Measurements from ENCODE around the gene MCOLN1. TPM values are rescaled to one million over a fixed set of nuclear protein-coding genes. Genes with fewer than 3 reads are reported as not detected.

MCOLN1 gene
- total RNA-seq: 24.0 TPM
- 25.7 TPM for polyA plus RNA-seq (ENCODE audit: insufficient read depth, low read depth, low replicate concordance)
- long read RNA-seq, donor 1, partial matches to known transcripts: 0 of 9 reads
- long read RNA-seq, donor 1, other reads (novel, unspliced or antisense): 0 of 9 reads
- long read RNA-seq, donor 2, partial matches to known transcripts: 0 of 3 reads
- long read RNA-seq, donor 2, other reads (novel, unspliced or antisense): 0 of 3 reads
- long read RNA-seq, donor 3, partial matches to known transcripts: 0 of 6 reads
- long read RNA-seq, donor 3, other reads (novel, unspliced or antisense): 0 of 6 reads
- long read RNA-seq, donor 4, transcript MCOLN1-201 (14 exons, 2,082 nt): major isoform, 7 of 15 reads
- long read RNA-seq, donor 4, partial matches to known transcripts: 7 of 15 reads
- long read RNA-seq, donor 4, other reads (novel, unspliced or antisense): 0 of 15 reads
- long read RNA-seq, donor 5: 0 reads
- long read RNA-seq, donor 6, transcript MCOLN1-210 (2 exons, 492 nt): major isoform, 9 of 12 reads
- long read RNA-seq, donor 6, partial matches to known transcripts: 0 of 12 reads
- long read RNA-seq, donor 6, other reads (novel, unspliced or antisense): 0 of 12 reads
- long read RNA-seq, donor 7, transcript MCOLN1-201 (14 exons, 2,082 nt): major isoform, 9 of 14 reads
- long read RNA-seq, donor 7, partial matches to known transcripts: 2 of 14 reads
- long read RNA-seq, donor 7, other reads (novel, unspliced or antisense): 3 of 14 reads
- long read RNA-seq, donor 8, partial matches to known transcripts: 0 of 6 reads
- long read RNA-seq, donor 8, other reads (novel, unspliced or antisense): 0 of 6 reads
- long read RNA-seq, donor 9, transcript MCOLN1-210 (2 exons, 492 nt): major isoform, 5 of 6 reads
- long read RNA-seq, donor 9, partial matches to known transcripts: 0 of 6 reads
- long read RNA-seq, donor 9, other reads (novel, unspliced or antisense): 0 of 6 reads
- long read RNA-seq, donor 10, partial matches to known transcripts: 0 of 8 reads
- long read RNA-seq, donor 10, other reads (novel, unspliced or antisense): 0 of 8 reads

DNA sequence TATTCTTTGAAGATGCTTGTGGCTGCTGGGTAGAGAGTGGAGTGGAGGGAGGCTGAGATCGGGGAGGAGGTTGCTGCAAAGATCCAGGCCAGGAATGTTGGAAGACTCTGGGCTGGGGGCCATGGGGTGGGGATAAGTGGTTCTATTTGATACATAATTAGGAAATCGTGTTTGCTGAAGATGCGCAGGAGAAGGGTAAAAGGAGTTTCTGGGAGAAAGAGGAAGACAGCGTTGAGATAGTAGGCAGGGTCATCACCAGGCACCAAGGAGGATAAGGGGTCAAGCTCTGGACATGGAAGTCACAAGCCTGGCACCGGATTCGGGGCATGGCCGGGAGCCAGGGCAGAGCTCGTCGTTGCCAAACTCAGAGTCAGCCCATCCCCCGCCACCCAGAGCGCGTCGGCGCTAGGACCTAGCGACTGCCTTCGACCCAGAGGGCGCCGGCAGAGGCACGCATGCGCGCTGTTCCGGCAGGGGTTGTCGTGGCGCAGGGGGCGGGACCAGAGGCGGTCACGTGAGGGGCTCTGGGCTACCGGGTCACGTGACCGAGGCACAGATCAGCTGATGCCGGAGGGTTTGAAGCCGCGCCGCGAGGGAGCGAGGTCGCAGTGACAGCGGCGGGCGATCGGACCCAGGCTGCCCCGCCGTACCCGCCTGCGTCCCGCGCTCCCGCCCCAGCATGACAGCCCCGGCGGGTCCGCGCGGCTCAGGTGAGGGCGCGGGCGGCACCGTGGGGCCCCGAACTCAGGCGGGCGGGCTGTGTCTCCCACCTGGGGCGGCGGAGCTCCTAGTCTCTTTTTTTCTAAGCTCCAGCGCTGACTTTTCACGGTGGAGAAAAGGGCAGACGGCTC, at the start of gene MCOLN1:
Gene MCOLN1 (plus strand): TSS at position 553 of the 851 bp plus-strand sequence. CDS start 127 bp downstream, at position 680.
- intact Hi-C loops (cut with DNase I): no loop called here
- FAIRE-seq: no peak
- peak within 1 kb of the TSS; percentile 30 to 71 (median 53) for H3K9ac ChIP-seq (ENCODE audit: low read length in 3 of 3)
- H3K27me3 ChIP-seq (ENCODE audit: control insufficient read depth, insufficient read depth, low read length): no peaks in the 10 kb centered on the region
- peaks cover 0 to 4% (median 2%) of the 10 kb centered on the region in 3 donors for H3K36me3 ChIP-seq (ENCODE audit: control insufficient read depth in 2 of 3, insufficient read depth in 3 of 3, low read length in 3 of 3)
- DNase-seq: peak; percentile 99 to 100 (median 99)
- H3K9me3 ChIP-seq (ENCODE audit: control insufficient read depth in 2 of 3, insufficient read depth in 1 of 3, low read length in 3 of 3): no peaks in the 10 kb centered on the region
- peak within 1 kb of the TSS in 1 of 2 donors; percentile 0 for H3K27ac ChIP-seq (ENCODE audit: low read depth in 2 of 2, low read length in 2 of 2)
- H3K4me1 ChIP-seq (ENCODE audit: control insufficient read depth in 2 of 3, insufficient read depth in 2 of 3, low read depth in 1 of 3, low read length in 3 of 3): peaks cover 0 to 14% (median 10%) of the 10 kb centered on the region in 3 donors
- TF ChIP-seq, protein P1, sequence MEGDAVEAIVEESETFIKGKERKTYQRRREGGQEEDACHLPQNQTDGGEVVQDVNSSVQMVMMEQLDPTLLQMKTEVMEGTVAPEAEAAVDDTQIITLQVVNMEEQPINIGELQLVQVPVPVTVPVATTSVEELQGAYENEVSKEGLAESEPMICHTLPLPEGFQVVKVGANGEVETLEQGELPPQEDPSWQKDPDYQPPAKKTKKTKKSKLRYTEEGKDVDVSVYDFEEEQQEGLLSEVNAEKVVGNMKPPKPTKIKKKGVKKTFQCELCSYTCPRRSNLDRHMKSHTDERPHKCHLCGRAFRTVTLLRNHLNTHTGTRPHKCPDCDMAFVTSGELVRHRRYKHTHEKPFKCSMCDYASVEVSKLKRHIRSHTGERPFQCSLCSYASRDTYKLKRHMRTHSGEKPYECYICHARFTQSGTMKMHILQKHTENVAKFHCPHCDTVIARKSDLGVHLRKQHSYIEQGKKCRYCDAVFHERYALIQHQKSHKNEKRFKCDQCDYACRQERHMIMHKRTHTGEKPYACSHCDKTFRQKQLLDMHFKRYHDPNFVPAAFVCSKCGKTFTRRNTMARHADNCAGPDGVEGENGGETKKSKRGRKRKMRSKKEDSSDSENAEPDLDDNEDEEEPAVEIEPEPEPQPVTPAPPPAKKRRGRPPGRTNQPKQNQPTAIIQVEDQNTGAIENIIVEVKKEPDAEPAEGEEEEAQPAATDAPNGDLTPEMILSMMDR (IDR thresholded peaks at IDR 0.05; ENCODE audit: borderline replicate concordance, extremely low read depth, insufficient read depth): peak; percentile 46
- peak within 1 kb of the TSS; percentile 56 to 81 (median 77) for H3K4me3 ChIP-seq (ENCODE audit: low read length in 3 of 3)

DNA sequence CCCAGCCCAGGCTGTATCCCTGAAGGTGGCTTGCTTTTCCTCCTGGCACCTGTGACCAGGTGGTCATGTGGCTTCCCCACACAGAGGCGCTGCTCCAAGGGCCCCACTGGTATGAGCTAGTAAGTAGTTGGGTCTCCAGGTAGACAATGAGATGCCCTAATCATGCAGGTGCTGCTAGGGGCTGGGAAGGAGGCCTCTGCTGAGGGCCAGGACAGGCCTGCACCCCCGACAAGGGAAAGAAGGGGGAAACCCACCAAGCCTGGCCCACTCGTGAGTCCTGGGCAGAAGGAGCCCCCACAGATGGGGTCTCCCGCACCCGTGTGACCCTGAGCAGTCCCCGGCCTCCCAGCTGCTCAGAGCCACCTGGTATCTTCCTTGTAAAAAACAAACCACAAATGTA, 46.8 kb upstream of the MCOLN1 start:
- no peak for FAIRE-seq
- H3K27me3 ChIP-seq (ENCODE audit: control insufficient read depth, insufficient read depth, low read length): no peaks in the 10 kb centered on the region
- no peak overlapping the region for H3K4me3 ChIP-seq (ENCODE audit: low read length in 3 of 3)
- DNase-seq: no peak
- H3K4me1 ChIP-seq (ENCODE audit: control insufficient read depth in 2 of 3, insufficient read depth in 2 of 3, low read depth in 1 of 3, low read length in 3 of 3): peaks cover 0 to 2% (median 0%) of the 10 kb centered on the region in 3 donors
- H3K9me3 ChIP-seq (ENCODE audit: control insufficient read depth in 2 of 3, insufficient read depth in 1 of 3, low read length in 3 of 3): no peaks in the 10 kb centered on the region
- intact Hi-C loops (cut with DNase I): no loop called here
- peaks cover 0 to 5% (median 3%) of the 10 kb centered on the region in 3 donors for H3K36me3 ChIP-seq (ENCODE audit: control insufficient read depth in 2 of 3, insufficient read depth in 3 of 3, low read length in 3 of 3)
- TF ChIP-seq, protein P1 (IDR thresholded peaks at IDR 0.05; ENCODE audit: borderline replicate concordance, extremely low read depth, insufficient read depth): no peak
- H3K27ac ChIP-seq (ENCODE audit: low read depth in 2 of 2, low read length in 2 of 2): no peak overlapping the region
- no peak overlapping the region for H3K9ac ChIP-seq (ENCODE audit: low read length in 3 of 3)

DNA sequence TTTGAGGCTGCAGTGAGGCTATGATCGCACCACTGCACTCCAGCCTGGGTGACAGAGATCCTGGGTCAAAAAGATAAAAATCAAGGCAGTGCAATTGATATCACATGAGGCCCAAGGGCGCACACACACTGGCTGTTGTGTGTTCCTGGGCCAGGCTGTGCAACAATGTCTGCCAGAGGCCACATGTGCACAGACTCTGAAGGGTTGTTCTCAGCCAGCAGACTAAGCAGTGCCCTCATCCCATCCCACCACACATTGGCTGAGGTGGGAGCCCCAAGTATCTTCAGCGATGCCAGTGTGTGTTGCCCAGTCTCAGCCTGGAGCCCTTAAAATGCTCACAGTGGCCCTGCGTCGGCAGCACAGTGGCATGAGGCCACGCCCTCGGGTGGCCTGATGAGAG, 46.2 kb upstream of the MCOLN1 start:
- intact Hi-C loops (cut with DNase I): no loop called here
- no peaks in the 10 kb centered on the region for H3K9me3 ChIP-seq (ENCODE audit: control insufficient read depth in 2 of 3, insufficient read depth in 1 of 3, low read length in 3 of 3)
- DNase-seq (no peak), FAIRE-seq (no peak)
- no peak overlapping the region for H3K9ac ChIP-seq (ENCODE audit: low read length in 3 of 3)
- no peak overlapping the region for H3K4me3 ChIP-seq (ENCODE audit: low read length in 3 of 3)
- no peaks in the 10 kb centered on the region for H3K27me3 ChIP-seq (ENCODE audit: control insufficient read depth, insufficient read depth, low read length)
- H3K27ac ChIP-seq (ENCODE audit: low read depth in 2 of 2, low read length in 2 of 2): no peak overlapping the region
- H3K36me3 ChIP-seq (ENCODE audit: control insufficient read depth in 2 of 3, insufficient read depth in 3 of 3, low read length in 3 of 3): peaks cover 0 to 5% (median 3%) of the 10 kb centered on the region in 3 donors
- H3K4me1 ChIP-seq (ENCODE audit: control insufficient read depth in 2 of 3, insufficient read depth in 2 of 3, low read depth in 1 of 3, low read length in 3 of 3): peaks cover 0 to 2% (median 0%) of the 10 kb centered on the region in 3 donors
- TF ChIP-seq, protein P1 (IDR thresholded peaks at IDR 0.05; ENCODE audit: borderline replicate concordance, extremely low read depth, insufficient read depth): no peak
